AG04449 (cell line): ENCODE results near the gene ABI3.
"Not testable (repeated sequence)": the region's sequence is repeated elsewhere in the genome, so short reads cannot be mapped to it uniquely, and the experiment has no call there.

Experiments used
- CTCF ChIA-PET: fragments of 350-600 bp; formaldehyde crosslinking; extraction: SDS; loops from one replicate; lab custom pipeline; 2021; ENCODE audit warnings: antibody characterized with exemption; lab: Yijun Ruan, JAX
- POLR2A ChIA-PET: fragments of 400-600, 350-600 bp; formaldehyde crosslinking; extraction: SDS; loops from one replicate; lab custom pipeline; 2020; ENCODE audit warnings: antibody characterized with exemption, inconsistent platforms; lab: Yijun Ruan, JAX
- DNase-seq: peaks from one replicate; pipeline ENCODE4 v3.0.0-alpha.2; 2010; ENCODE audit warnings: low read depth, low spot score
- H3K4me3 ChIP-seq: 2 replicates; pipeline ENCODE4 v1.5.1; 2011; ENCODE audit warnings: low read depth, mild to moderate bottlenecking, control low read depth, low read length
- TF ChIP-seq, protein P1 (sequence below): IDR thresholded peaks from one replicate; pipeline ENCODE4 v1.5.1; 2011; ENCODE audit warnings: mild to moderate bottlenecking, moderate library complexity, low read length, control low read depth, inconsistent platforms; ENCODE audit not compliant: insufficient read depth; ENCODE audit errors: missing control alignments

ABI3 gene

GRCh38 chr17:49260817-49261291 is 50.3 kb downstream of the ABI3 start:
- TF ChIP-seq, protein P1, sequence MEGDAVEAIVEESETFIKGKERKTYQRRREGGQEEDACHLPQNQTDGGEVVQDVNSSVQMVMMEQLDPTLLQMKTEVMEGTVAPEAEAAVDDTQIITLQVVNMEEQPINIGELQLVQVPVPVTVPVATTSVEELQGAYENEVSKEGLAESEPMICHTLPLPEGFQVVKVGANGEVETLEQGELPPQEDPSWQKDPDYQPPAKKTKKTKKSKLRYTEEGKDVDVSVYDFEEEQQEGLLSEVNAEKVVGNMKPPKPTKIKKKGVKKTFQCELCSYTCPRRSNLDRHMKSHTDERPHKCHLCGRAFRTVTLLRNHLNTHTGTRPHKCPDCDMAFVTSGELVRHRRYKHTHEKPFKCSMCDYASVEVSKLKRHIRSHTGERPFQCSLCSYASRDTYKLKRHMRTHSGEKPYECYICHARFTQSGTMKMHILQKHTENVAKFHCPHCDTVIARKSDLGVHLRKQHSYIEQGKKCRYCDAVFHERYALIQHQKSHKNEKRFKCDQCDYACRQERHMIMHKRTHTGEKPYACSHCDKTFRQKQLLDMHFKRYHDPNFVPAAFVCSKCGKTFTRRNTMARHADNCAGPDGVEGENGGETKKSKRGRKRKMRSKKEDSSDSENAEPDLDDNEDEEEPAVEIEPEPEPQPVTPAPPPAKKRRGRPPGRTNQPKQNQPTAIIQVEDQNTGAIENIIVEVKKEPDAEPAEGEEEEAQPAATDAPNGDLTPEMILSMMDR, result no peak
- H3K4me3 ChIP-seq, result peak overlapping the region; percentile 52
- ChIA-PET POLR2A (no interaction called here), CTCF (interaction anchor here (1.3 to 2.6 kb wide), 5 partner anchors 30 to 81 kb away, joined by 3 to 13 read pairs (median 5); no protein-coding TSS in a partner anchor)
- DNase-seq, result peak; percentile 21

DNA sequence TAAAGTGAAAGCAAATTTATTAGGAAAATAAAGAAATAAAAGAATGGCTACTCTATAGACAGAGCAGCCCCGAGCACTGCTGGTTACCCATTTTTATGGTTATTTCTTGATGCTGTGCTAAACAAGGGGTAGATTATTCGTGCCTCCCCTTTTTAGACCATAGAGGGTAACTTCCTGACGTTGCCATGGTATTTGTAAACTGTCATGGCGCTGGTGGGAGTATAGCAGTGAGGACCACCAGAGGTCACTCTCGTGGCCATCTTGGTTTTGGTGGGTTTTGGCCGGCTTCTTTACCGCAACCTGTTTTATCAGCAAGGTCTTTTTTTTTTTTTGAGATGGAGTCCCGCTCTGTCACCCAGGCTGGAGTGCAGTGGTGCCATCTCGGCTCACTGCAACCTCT is 51.0 kb downstream of the ABI3 start:
- CTCF ChIA-PET, result interaction anchor here (2.6 kb wide), 1 partner anchor 29 kb away, joined by 13 read pairs; no protein-coding TSS in a partner anchor
- H3K4me3 ChIP-seq, DNase-seq, POLR2A ChIA-PET: not testable (repeated sequence)

GRCh38 chr17:49266233-49266632 is 55.7 kb downstream of the ABI3 start:
- TF ChIP-seq, protein P1, result no peak
- DNase-seq, result no peak
- ChIA-PET POLR2A (no interaction called here), CTCF (interaction anchor here (1.3 kb wide), 1 partner anchor 25 kb away, joined by 3 read pairs; no protein-coding TSS in a partner anchor)
- H3K4me3 ChIP-seq, result no peak overlapping the region

GRCh38 chr17:49267912-49268311 is 57.4 kb downstream of the ABI3 start:
- no peak overlapping the region for H3K4me3 ChIP-seq
- CTCF ChIA-PET, result interaction anchor here (0.9 to 1.0 kb wide), 2 partner anchors 23 to 87 kb away, joined by 3 to 4 read pairs; no protein-coding TSS in a partner anchor
- TF ChIP-seq, protein P1, result no peak
- DNase-seq, result no peak
- POLR2A ChIA-PET, result no interaction called here

DNA sequence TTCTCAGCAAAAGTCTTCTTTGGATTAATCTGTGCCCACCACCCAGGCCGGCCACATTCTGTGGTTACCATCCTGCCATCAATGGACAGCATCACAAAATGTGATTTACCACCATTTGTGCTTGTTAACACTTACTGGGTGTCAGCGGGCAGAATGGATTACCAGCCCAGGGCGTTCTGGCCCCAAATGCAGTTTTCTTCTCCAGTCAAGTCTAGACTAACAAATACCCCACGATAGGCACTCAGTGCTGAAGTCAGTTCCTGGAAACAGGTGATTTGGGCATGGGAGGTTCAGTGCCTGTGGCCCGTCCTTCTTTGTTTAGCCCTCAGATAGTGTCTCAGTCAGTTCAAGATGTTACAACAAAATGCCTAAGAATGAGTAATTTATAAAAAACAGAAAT is 58.8 kb downstream of the ABI3 start:
- no peak for DNase-seq
- POLR2A ChIA-PET, result no interaction called here
- H3K4me3 ChIP-seq, result no peak overlapping the region
- TF ChIP-seq, protein P1, result no peak
- CTCF ChIA-PET, result no interaction called here
